ENCODE data around the gene CGB7.

DNA sequence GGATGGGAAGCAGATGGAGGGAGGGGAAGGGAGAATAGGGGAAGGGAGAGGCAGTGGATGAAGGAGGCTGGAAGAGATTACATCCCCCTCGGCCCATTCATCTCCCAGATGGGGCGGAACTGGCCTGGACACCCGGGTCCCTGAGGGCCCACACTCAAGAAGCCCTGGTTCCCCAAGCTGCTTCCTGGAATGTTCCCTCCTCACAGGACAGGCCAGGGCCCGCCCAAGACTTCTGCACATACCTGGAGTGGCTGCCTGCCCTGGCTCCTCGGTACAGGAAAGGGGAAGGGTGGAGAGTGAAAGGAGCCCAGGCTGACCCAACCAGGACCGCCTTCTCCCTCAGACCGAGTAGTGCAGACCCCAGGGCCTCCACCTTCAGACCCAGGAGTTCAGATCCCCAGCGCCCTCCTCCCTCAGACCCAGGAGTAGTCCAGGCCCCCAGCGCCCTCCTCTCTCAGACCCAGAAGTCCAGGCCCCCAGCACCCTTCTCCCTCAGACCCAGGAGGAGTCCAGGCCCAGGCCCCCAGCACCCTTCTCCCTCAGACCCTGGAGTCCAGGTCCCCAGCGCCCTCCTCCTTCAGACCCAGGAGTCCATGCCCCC is 6.6 kb upstream of the CGB7 start:
- TF ChIP-seq EZH2 (IDR thresholded peaks at IDR 0.05; ENCODE audit: borderline replicate concordance, low read depth, low read length, severe bottlenecking) = no peak
- TF ChIP-seq, protein P1, sequence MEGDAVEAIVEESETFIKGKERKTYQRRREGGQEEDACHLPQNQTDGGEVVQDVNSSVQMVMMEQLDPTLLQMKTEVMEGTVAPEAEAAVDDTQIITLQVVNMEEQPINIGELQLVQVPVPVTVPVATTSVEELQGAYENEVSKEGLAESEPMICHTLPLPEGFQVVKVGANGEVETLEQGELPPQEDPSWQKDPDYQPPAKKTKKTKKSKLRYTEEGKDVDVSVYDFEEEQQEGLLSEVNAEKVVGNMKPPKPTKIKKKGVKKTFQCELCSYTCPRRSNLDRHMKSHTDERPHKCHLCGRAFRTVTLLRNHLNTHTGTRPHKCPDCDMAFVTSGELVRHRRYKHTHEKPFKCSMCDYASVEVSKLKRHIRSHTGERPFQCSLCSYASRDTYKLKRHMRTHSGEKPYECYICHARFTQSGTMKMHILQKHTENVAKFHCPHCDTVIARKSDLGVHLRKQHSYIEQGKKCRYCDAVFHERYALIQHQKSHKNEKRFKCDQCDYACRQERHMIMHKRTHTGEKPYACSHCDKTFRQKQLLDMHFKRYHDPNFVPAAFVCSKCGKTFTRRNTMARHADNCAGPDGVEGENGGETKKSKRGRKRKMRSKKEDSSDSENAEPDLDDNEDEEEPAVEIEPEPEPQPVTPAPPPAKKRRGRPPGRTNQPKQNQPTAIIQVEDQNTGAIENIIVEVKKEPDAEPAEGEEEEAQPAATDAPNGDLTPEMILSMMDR (IDR thresholded peaks at IDR 0.05; ENCODE audit: borderline replicate concordance, extremely low read depth, low read length, poor library complexity, severe bottlenecking) = no peak
